K562 (cell line): ENCODE measurements around the gene PSORS1C1. TPM values are rescaled to one million over a fixed set of nuclear protein-coding genes. Genes with fewer than 3 reads are reported as not detected.

Experiments
- ATAC-seq: fragments of 200-7000 bp; cut with Tn5 transposase; 3 replicates; pipeline ENCODE4 v1.9.1; 2020; ENCODE audit warnings: moderate library complexity
- BruUV-seq: library from RNA; stranded (reverse); fragments of 400-500 nt; replicated peaks from 2 replicates; lab custom pipeline; 2021; lab: Mats Ljungman, UMichigan
- CTCF ChIA-PET: fragments of 300-600 bp; formaldehyde crosslinking; extraction: SDS; loops from one replicate; lab custom pipeline; 2021; ENCODE audit warnings: low intra/inter-chr PET ratio; lab: Yijun Ruan, JAX
- POLR2A ChIA-PET: fragments of 300-600, 350-650 bp; sonication (Branson Sonifier 250); formaldehyde crosslinking; extraction: SDS; loops from one replicate; lab custom pipeline; 2021; ENCODE audit warnings: antibody characterized with exemption, inconsistent platforms; lab: Yijun Ruan, JAX
- DNase-seq, 4 experiments: peaks; one replicate each; pipeline versions ENCODE4 v3.0.0 to v3.0.0-alpha.2; 2011 to 2018; ENCODE audit warnings: low spot score in 3 of 4, mixed read lengths in 3 of 4; ENCODE audit errors: extremely low read depth in 1 of 4
- FAIRE-seq: peaks from 2 replicates; lab custom pipeline; 2011; peaks lifted over from hg19 to GRCh38; lab: Jason Lieb, UNC
- H2AFZ ChIP-seq: 2 replicates; pipeline ENCODE4 v1.6.0; 2011; ENCODE audit warnings: low read depth, low read length, control low read depth, inconsistent platforms
- H3K27ac ChIP-seq: fragments of 200-600 bp; 3 replicates; pipeline ENCODE4 v1.8.0; 2011; ENCODE audit warnings: low read depth, mild to moderate bottlenecking, control low read depth, inconsistent platforms, low read length, moderate library complexity, mixed read lengths; ENCODE audit errors: extremely low read depth
- H3K27me3 ChIP-seq, 2 experiments: fragments of 300-600 bp in 1 of 2; 2 replicates in 1 of 2; 3 replicates in 1 of 2; pipeline versions ENCODE4 v1.6.0 to v1.8.0; 2011; ENCODE audit warnings: inconsistent platforms in 2 of 2, low read length in 2 of 2, mild to moderate bottlenecking in 1 of 2, mixed read lengths in 1 of 2, moderate library complexity in 1 of 2; ENCODE audit not compliant: control insufficient read depth in 2 of 2, insufficient read depth in 2 of 2
- H3K36me3 ChIP-seq: fragments of 300-600 bp; 3 replicates; pipeline ENCODE4 v1.8.0; 2011; ENCODE audit warnings: mild to moderate bottlenecking, low read length, inconsistent platforms; ENCODE audit not compliant: control insufficient read depth, insufficient read depth
- H3K4me1 ChIP-seq, 2 experiments: fragments of 200-600 bp in 1 of 2; replicated peaks in 1 of 2; 2 replicates in 1 of 2; 3 replicates in 1 of 2; pipeline versions ENCODE4 v1.5.1 to v1.8.0; 2011; ENCODE audit warnings: inconsistent platforms in 2 of 2, low read length in 2 of 2, mild to moderate bottlenecking in 1 of 2, mixed read lengths in 1 of 2, moderate library complexity in 1 of 2; ENCODE audit not compliant: control insufficient read depth in 2 of 2, insufficient read depth in 2 of 2
- H3K4me2 ChIP-seq: 2 replicates; pipeline ENCODE4 v1.6.1; 2011; ENCODE audit warnings: low read length, control low read depth, inconsistent platforms, mixed read lengths; ENCODE audit not compliant: insufficient read depth
- H3K4me3 ChIP-seq: fragments of 200-600 bp; sonication (generic), shearing (Covaris generic); 2 replicates; pipeline ENCODE4 v1.5.1; 2016; ENCODE audit warnings: control low read depth, inconsistent platforms
- H3K79me2 ChIP-seq: fragments of 200-600 bp; 3 replicates; pipeline ENCODE4 v1.8.0; 2011; ENCODE audit warnings: low read length, inconsistent platforms; ENCODE audit not compliant: control insufficient read depth, insufficient read depth
- H3K9ac ChIP-seq, 2 experiments: 2 replicates each; pipeline versions ENCODE4 v1.6.0 to v1.6.1; 2011; ENCODE audit warnings: low read depth in 2 of 2, low read length in 2 of 2, control low read depth in 1 of 2, inconsistent platforms in 1 of 2, mild to moderate bottlenecking in 1 of 2, mixed read lengths in 1 of 2; ENCODE audit not compliant: insufficient read depth in 1 of 2
- H3K9me1 ChIP-seq: one replicate; pipeline ENCODE4 v1.6.0; 2011; ENCODE audit warnings: inconsistent platforms, mild to moderate bottlenecking, low read length, moderate library complexity; ENCODE audit not compliant: control insufficient read depth, insufficient read depth
- H3K9me3 ChIP-seq: replicated peaks from 2 replicates; pipeline ENCODE4 v1.5.1; 2011; ENCODE audit warnings: low read depth, low read length, inconsistent platforms; ENCODE audit not compliant: control insufficient read depth, insufficient read depth
- H4K20me1 ChIP-seq: replicated peaks from 2 replicates; pipeline ENCODE4 v1.6.1; 2011; ENCODE audit warnings: low read length, inconsistent platforms, mixed read lengths; ENCODE audit not compliant: control insufficient read depth, insufficient read depth
- CBX3 ChIP-seq, 2 experiments: IDR thresholded peaks; 1 replicate in 1 of 2; 2 replicates in 1 of 2; pipeline ENCODE4 v1.6.1; 2012; ENCODE audit warnings: inconsistent platforms in 2 of 2, low read length in 2 of 2, borderline replicate concordance in 1 of 2, control low read depth in 1 of 2
- CBX8 ChIP-seq: fragments of 200-600 bp; sonication (generic); IDR thresholded peaks from 2 replicates; pipeline ENCODE4 v1.6.1; 2012; ENCODE audit warnings: borderline replicate concordance, mixed run types, low read depth, mild to moderate bottlenecking, moderate library complexity, mixed read lengths, low read length, control low read depth, inconsistent platforms; ENCODE audit not compliant: poor library complexity, severe bottlenecking; ENCODE audit errors: extremely low read depth
- ESRRA ChIP-seq: fragments of 450-650 bp; IDR thresholded peaks from 2 replicates; pipeline ENCODE4 v1.6.1; 2014; ENCODE audit warnings: low read depth, mild to moderate bottlenecking, moderate library complexity, borderline replicate concordance
- HDAC6 ChIP-seq: IDR thresholded peaks from 2 replicates; pipeline ENCODE4 v1.6.1; 2012; ENCODE audit warnings: low read depth, mild to moderate bottlenecking, control low read depth, inconsistent platforms, low read length, moderate library complexity
- RBM34 ChIP-seq: fragments of 200-400 bp; formaldehyde crosslinking; IDR thresholded peaks from 2 replicates; pipeline ENCODE4 v1.6.1; 2018; ENCODE audit warnings: low read length, borderline replicate concordance; ENCODE audit not compliant: insufficient read depth
- RFX5 ChIP-seq: IDR thresholded peaks from 2 replicates; pipeline ENCODE4 v1.6.1; 2011; ENCODE audit warnings: low read depth, mild to moderate bottlenecking, improper control_type of control experiment, low read length
- RHOXF2B ChIP-seq: fragments of 250-450 bp; sonication (Bioruptor Pico); conservative IDR thresholded peaks from 2 replicates; pipeline ENCODE4 v1.5.1; 2021
- THRAP3 ChIP-seq: fragments of 450-650 bp; IDR thresholded peaks from 2 replicates; pipeline ENCODE4 v1.6.1; 2016; ENCODE audit warnings: mild to moderate bottlenecking, inconsistent platforms, borderline replicate concordance
- ZBTB7A ChIP-seq: IDR thresholded peaks from 2 replicates; pipeline ENCODE4 v1.6.1; 2011; ENCODE audit warnings: low read depth, mild to moderate bottlenecking, low read length, moderate library complexity, borderline replicate concordance; ENCODE audit not compliant: control insufficient read depth
- ZFP91 ChIP-seq: sonication (generic); formaldehyde crosslinking; IDR thresholded peaks from 2 replicates; pipeline ENCODE4 v1.8.0; 2022; ENCODE audit warnings: mild to moderate bottlenecking, missing genetic modification reagents
- ZNF12 ChIP-seq: sonication (generic); formaldehyde crosslinking; IDR thresholded peaks from 2 replicates; pipeline ENCODE4 v1.4.0; 2020; ENCODE audit warnings: mild to moderate bottlenecking, missing genetic modification reagents
- ZNF274 ChIP-seq: IDR thresholded peaks from 2 replicates; pipeline ENCODE4 v1.6.1; 2011; ENCODE audit warnings: low read depth, mild to moderate bottlenecking, low read length, moderate library complexity, borderline replicate concordance
- ZNF780A ChIP-seq: fragments of 250-450 bp; sonication (Bioruptor Pico); IDR thresholded peaks from 2 replicates; pipeline ENCODE4 v1.5.0; 2021; ENCODE audit warnings: mild to moderate bottlenecking
- WGBS: fragments of 100-300 bp; shearing (Covaris generic); methylation state at CpG from one replicate; pipeline ENCODE4 v1.1.6; 2016; ENCODE audit warnings: low coverage, mixed read lengths; ENCODE audit not compliant: insufficient coverage; ENCODE audit errors: missing lambda C conversion rate; 5-methylcytosine and 5-hydroxymethylcytosine counted together
- in situ Hi-C: fragments of 300-500 bp; cut with MboI; formaldehyde crosslinking; loops from 4 replicates; pipeline ENCODE4 v1.15.0; 2018; ENCODE audit warnings: inconsistent platforms, mixed read lengths
- intact Hi-C: fragments of 100-400 bp; cut with micrococcal nuclease; formaldehyde crosslinking; loops from 2 replicates; pipeline ENCODE4 v1.14.2; 2022
- polyA plus RNA-seq, 8 experiments: library from polyadenylated mRNA; depleted of rRNA in 4 of 8; stranded (reverse) in 5 of 8; unstranded in 3 of 8; fragments of >200 nt; fragmentation: Nextera tagmentation in 2 of 8; fragmentation: Illumina TruSeq in 1 of 8; extraction: Ambion mirVana in 2 of 8; extraction: Trizol in 1 of 8; gene quantifications; 2 replicates each; pipeline versions ENCODE4 v1.2.1 to v1.2.3, GENCODE V29; 2011 to 2014; ENCODE audit warnings: inconsistent platforms in 1 of 8, missing spikeins in 1 of 8
- total RNA-seq, 7 experiments: library from RNA; depleted of rRNA in 6 of 7; stranded (reverse); fragments of >200 nt in 6 of 7; fragmentation: Illumina TruSeq in 2 of 7; extraction: Trizol in 2 of 7; gene quantifications; 2 replicates each; pipeline versions ENCODE4 v1.2.1 to v1.2.3, GENCODE V29; 2011 to 2021; ENCODE audit warnings: low replicate concordance in 1 of 7

The PSORS1C1 gene
- total and polyA plus RNA-seq, 9 of the 15 experiments (the other 6 are each of a cell fraction or from before 2014, with no cell fraction given), result 0.11 TPM; not detected in 8

GRCh38 chr6:31129130-31129529, 14.5 kb downstream of the PSORS1C1 start:
- no peaks in the 10 kb centered on the region for H3K36me3 ChIP-seq
- H3K9me3 ChIP-seq, result no peaks in the 10 kb centered on the region
- DNase-seq (no peak), ATAC-seq (no peak), FAIRE-seq (no peak)
- H4K20me1 ChIP-seq, result peaks cover 11% of the 10 kb centered on the region; the same call in 1 of the 2 replicates
- POLR2A ChIA-PET, result interaction anchor here (0.6 to 1.0 kb wide), 7 partner anchors 11 to 256 kb away, joined by 3 to 5 read pairs (median 3); no protein-coding TSS in a partner anchor
- no peaks in the 10 kb centered on the region for H3K9me1 ChIP-seq
- H3K4me3 ChIP-seq, result no peak overlapping the region
- in situ Hi-C loops, result no loop called here
- no peak overlapping the region for H3K27ac ChIP-seq
- no peak overlapping the region for H2AFZ ChIP-seq
- WGBS, result 3% methylated on average over 4 of the region's 4 CpGs
- BruUV-seq, result no TSS peak
- no peak overlapping the region for H3K9ac ChIP-seq
- intact Hi-C loops, result loop anchor here (2.0 kb wide), 1 partner anchor 64 kb away; no protein-coding TSS in a partner anchor
- no peaks in the 10 kb centered on the region for H3K79me2 ChIP-seq
- peaks cover 20 to 59% of the 10 kb centered on the region in 2 experiments; a peak in 4 of 5 replicates for H3K27me3 ChIP-seq
- no peak overlapping the region for H3K4me2 ChIP-seq
- peaks cover 6 to 8% of the 10 kb centered on the region in 2 experiments; a peak in 4 of 5 replicates for H3K4me1 ChIP-seq
- CTCF ChIA-PET, result interaction anchor here (1.0 to 1.9 kb wide), 2 partner anchors 64 to 214 kb away, joined by 3 to 10 read pairs; partner anchors contain the start of gene VARS2
- TF ChIP-seq RHOXF2B (no peak), CBX8 (no peak), RFX5 (no peak), ZFP91 (CRISPR knock-in tag) (no peak), THRAP3 (no peak), ZBTB7A (no peak), ZNF12 (CRISPR knock-in tag) (no peak), ZNF274 (no peak), RBM34 (no peak), ESRRA (no peak), CBX3 (IDR thresholded peaks at IDR 0.05; ENCODE audit: borderline replicate concordance in 1 of 2, low read length in 2 of 2) (no peak), HDAC6 (no peak), ZNF780A (CRISPR knock-in tag) (no peak)
